Activated CD8-positive, alpha-beta memory T cell treated with anti-CD3 and anti-CD28 coated beads for 24 hours (primary cell): Measurements from ENCODE around the gene KDM8.
A peak's percentile ranks its signal among the peaks of the same experiment; 100 is the strongest.

Experiments
- DNase-seq: peaks from one replicate; pipeline ENCODE4 v3.0.0-alpha.2; 2020

Gene KDM8

DNA sequence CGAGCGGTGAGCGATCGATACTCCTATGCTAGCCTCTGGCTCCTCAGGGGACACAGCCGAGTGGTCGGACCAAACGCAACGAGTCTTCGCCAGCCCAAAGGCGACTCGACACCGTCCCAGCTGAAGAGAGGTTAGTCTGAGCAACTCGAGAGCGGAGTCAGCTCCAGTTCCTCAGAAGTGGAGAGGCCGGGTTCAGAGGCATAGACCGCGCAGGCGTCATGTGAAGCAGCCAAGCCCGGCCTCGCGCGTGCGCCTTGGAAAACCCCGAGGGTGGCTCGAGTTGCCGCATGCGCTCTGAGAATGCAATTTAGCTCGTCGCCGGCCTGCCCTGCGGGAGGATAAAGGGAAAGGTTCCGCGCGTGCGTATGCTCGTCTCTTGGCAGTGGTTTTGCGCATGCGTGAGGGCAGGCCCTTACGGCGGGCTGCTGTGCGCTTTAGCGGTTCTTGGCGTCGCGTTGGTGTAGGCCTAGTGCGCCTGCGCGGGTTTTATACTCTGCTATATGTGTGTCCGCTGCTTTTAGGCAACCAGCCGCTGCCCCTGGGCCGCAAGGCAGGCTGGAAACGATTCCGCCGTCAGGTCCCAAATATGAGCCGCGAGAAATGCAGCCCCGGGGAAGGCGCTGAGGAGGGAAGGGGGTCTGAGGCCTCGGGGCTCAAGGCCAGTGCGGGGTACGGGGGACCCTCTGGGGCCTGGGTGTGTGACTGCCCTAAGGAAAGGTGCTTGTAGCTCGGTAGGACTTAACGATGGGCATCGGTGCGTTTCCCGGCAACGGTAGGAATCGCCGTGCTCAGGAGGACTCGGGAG lies at the start of gene KDM8:
TSS of gene KDM8 (plus strand) at position 20 of the 805 bp plus-strand sequence. CDS start 6,598 bp downstream, outside the sequence.
- peak; percentile 99 for DNase-seq

DNA sequence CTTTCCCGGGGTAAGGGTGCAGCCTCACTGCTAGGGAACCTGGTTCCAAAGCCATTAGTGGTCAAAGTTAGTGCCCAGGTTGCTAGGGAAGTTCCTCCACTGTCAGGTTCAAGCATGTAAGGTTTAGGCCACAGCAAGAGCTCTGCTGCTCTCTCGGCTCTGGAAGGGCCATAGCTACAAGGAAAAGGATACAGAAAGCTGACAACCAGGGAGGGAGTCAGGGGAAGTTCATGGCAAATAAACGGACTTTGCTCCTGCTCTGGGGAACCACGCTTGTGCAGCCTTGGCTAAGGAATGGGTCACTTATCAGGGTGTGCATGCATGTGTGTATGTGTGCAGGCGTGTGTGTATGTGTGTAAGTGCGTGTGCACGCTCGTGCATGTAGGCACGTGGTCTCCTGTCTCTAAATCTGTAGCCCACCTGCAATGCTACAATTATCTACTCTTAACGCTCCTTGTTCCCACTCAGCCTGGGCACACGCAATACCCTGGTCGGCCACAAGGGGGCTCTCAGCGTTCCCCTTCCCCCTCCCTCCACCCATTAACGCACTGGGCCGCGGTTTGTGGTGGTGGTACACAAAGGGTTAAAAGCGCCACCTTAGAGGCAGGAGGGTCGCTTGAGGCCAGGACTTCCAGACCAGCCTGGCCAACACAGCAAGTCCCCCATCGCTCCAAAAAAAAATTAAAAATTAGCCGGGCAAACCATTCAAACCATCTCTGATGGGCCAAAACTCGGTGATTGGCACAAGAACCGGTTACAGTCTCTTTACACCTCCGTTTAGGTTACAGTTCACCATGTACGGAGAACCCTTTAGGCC lies 48.4 kb upstream of the KDM8 start:
- peak; percentile 90 for DNase-seq

DNA sequence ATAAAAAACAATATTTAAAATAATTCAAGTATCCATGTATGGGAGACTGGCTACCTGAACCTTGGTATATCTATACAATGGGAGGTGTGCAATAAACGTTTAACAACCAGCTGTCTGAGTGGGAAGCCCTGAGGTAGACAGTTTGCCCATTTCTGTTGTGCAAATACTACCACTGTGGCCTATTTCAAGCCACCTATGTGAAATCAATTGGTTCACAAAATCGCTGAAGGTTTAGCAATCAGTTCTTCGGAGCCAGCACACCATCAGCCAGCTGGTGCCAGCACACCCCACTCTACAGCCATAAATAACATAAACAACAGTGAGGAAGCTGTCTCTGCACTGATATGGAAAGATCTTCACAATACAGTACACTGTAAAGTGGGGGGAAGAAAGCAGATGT lies 46.7 kb upstream of the KDM8 start:
- DNase-seq: no peak

DNA sequence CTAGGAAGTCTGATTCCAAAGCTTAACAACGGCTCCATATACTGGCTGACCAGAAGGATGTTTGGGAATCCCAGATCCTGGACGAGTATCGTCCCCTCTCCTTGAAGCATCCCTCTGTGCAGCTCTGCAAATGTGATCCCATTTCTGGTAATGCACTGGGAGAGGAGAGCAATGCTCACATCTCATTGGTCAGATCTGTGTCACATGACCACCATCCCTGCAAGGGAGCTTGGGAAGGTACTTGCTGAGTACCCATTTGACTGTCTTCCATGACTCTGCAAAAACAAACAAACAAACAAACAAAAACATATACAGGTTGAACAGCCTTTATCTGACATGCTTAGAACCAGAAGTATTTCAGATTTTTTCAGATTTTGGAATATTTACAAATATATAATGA lies 41.9 kb upstream of the KDM8 start:
- no peak for DNase-seq

DNA sequence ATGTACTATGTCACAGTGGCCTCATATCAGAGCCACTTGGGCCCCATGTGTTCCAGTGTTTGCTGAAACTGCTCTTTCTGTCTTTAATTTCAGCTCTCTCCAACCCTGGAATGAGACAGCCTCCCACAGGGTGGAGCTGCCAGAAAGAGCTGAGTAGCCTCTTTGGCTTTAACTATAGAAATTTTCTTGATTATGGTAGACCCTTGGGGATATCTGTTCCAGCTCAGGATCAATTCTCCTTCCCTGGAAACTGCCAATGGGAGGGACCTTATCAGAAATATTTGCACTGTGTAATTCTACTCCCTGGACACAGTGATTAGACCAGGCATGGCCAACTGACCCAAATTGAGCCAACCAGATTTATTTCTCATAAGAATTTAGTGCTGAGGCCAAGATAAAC lies 39.0 kb upstream of the KDM8 start:
- no peak for DNase-seq

DNA sequence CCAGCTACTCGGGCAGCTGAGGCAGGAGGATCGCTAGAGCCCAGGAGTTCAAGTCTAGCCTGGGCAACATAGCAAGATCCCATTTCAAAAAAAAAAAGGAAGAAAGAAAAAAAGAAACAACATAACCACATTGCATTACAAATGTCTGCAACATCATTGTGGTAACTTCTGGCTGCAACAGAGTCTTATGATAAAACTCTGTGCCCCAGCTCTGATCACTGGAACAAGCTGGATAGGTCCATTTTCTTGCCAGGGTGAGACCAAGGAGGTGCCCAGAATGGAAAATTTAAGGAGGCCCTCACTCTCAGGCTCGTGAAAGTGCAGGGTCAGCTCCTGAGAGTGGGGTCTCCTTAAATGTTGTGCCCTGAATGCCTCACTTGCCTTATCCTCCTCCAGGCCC lies 37.8 kb upstream of the KDM8 start:
- no peak for DNase-seq

DNA sequence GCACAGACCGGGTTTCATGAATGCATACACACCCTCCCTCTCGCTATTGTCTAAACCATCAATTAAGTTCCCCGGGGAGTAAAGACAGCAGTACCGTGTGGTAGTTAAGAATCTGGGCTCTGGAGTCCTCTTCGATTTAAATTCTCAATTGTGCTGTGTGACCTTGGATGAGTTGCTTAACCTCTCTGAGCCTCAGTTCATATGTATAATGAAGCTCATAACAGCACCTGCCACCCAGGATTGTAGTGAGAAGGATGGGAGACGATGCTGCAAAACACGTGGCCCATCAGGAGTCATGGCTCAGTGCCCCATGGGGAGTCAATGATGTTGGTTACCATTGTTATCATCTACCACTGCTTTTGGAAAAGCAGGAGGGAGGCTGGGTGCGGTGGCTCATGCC lies 34.5 kb upstream of the KDM8 start:
- DNase-seq: no peak

DNA sequence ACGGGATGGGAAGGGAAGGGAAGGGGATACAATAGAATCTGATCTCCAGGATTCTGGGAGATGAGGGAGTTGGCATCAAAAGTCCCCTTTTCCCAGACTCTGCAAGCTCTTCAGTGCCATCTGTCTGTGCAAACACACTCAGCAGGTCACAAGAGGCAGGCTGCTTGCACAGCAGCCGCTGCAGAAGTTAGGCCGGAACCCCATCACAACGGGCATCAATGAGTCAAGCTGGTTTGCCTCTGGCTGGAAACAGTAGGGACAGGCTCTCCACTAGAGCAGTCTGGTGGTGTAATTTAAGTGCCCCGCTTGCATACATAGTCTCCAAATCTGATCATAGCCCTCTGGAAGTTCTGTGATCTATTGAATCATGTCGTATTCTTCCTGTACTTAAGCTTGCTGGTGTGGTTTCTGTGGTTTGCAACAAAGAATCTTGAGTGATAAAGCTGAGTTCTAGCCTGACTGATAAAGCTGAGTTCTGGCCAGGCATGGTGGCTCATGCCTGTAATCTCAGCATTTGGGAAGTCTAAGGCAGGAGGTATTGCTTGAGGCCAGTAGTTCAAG lies 33.7 kb upstream of the KDM8 start:
- peak; percentile 77 for DNase-seq

DNA sequence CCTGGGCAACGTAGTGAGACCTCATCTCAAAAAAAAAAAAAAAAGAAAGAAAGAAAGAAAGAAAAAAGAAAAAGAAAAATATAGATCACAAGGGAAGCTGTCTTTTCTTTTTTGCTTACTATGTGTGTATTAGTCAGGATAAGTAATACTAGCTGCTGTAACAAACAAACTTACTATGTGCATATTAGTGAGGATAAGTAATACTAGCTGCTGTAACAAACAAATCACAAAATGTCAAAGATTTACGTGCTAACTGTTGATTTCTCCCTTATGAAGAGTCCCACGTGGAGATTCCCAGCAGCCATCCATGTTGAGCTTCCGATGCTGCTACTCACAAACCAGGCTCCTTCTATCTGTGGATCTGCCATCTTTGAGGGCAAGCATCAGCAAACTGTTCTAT lies 31.7 kb upstream of the KDM8 start:
- DNase-seq: no peak

DNA sequence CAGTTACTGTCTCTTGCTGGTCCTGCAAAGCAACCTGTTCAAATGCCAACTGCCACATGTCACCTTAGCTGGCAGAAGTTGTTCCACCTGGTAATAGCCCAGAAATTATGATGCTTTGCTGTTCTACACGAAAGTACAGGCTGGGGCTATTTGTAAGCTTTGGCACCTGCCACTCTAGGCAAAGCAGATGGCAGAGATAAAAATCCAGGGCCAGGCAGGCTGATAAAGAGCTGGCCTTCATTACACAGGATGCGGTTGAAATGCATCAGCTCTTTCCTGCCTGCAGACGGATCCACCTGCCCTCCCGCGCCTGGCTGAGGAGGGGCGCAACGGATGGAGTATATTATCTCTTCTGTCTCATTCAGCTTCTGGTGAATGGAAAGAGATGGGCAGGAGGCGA lies 29.3 kb upstream of the KDM8 start:
- peak; percentile 71 for DNase-seq

DNA sequence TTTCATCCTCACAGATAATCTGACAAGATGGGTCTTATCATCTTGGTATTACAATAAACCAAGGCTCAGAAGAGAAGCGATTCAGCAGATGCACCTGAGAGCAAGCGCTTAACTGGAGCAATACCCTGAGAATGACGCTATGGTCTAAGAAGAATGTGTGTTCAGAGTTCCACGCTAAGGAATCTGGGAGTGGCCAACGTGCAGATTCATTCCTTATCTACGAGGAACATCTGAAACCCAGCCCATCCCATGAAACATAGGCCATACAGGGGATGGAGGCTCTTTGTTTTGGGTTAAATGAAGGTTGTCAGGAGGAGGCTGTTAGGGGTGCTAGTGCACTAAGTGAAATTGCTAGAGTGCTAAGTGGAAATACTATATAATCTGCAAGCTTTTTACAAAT lies 28.5 kb upstream of the KDM8 start:
- no peak for DNase-seq

DNA sequence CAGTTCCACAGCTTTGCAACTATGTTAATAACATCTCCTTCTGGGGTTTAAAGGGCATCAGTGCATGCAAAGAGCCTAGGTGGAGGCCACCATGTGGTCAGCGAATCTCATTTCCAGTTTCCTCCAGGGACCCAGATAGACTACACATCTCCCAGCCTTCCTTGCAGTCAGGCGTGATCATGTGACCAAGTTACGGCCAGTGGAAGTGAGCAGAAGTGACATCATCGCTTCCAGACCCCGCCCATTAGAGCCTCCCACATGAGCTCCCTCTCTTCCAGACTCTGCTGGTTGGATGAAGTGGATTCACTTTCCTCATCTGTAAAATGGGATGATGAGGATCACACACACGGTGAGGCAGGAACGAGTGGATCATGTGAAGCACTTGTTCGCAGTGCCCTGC lies 27.4 kb upstream of the KDM8 start:
- no peak for DNase-seq

DNA sequence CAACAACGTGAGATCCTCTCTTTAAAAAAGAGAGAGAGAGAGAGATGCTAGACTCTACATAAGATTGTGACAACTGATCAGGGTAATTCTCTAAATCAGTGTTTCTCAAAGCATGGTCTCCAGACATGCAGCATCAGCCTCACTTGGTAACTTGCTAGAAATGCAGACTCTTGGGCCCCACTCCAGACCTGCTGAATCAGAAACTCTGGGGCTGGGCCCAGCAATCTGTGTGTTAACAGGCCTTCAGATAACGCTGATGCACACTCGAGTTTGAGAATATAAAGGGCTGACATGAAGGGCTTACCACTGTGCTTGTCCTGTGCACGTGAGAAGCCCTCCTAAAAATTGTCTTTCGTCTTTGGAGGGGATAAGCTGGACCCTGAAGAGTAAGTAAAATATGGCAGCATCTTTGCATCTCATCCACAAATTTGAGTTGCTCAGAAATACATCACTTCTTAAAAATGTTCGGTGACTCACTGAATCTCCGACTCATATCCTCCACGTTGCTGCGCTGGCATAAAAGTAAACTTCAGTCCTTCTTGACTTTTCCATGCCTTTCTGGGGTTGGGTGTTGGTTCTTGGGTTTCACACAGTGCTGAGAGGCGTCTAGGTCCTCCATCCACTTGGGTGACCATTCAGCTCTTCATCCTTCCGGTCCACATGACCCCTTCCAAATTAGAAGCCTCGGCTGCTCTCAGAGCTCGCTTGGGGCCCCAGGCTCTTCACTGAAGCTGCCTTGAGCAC lies 26.1 kb upstream of the KDM8 start:
- no peak for DNase-seq

DNA sequence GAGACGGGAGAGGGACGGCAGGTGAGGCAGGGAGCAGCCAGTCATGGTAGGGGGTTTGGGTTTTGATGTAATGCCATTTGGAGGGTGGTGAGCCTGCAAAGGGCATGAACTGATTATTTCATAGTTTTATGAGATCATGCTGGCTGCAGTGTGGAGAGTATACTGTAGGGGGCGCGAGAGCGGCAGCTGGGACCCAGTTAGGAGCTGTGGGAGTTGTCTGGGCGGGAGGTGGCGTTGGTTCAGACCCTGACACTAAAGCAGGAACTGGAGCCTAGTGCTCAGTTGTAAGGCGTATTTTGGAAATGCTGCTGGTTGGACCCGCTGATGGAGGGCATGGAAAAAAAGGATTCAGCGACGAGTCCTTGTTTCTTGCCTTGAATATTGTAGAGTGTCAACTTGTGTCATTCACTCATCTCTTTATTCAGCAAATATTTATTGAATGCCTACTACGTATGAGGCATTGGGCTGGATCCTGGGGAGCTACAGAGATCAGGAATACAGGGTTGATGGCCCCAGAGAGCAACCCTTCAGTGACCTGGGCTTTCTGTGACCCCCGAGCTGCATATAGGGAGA lies 23.7 kb upstream of the KDM8 start:
- peak; percentile 93 for DNase-seq

DNA sequence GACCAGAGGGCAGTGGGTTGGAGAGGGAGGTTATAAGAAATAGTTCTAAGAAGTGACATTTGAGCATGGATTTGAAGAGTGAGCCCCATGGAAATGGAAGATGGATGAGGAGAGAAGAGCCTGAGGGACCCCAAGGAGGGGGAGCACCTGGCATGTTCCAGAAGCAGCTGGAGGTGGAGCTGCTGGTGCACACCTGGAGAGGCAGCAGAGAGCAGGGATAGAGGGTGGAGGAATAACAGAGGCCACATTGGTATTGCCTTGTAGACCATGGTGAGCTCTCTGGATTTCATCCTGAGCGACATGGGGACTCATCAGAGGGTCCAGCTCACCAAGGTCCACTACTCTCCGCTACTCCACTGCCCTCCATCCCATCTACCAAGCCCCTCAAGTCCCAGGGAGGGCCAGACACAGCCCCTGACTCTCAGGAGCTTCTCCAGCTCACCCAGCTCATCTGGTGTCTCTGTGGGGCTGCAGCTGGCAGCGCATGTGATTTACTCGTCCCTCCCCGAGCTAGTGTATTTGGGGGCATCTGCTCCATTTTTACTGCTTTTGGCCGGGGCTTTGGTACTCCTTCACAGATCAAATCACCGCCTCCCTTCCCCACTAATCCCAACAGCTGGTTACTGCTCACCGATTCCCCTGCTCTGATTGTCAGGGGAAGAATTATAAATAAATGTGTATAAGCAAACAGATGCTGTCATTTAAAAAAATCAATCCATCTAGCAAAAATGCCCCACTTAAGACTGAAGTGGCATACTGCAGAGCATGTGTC lies 22.1 kb upstream of the KDM8 start:
- DNase-seq: no peak

DNA sequence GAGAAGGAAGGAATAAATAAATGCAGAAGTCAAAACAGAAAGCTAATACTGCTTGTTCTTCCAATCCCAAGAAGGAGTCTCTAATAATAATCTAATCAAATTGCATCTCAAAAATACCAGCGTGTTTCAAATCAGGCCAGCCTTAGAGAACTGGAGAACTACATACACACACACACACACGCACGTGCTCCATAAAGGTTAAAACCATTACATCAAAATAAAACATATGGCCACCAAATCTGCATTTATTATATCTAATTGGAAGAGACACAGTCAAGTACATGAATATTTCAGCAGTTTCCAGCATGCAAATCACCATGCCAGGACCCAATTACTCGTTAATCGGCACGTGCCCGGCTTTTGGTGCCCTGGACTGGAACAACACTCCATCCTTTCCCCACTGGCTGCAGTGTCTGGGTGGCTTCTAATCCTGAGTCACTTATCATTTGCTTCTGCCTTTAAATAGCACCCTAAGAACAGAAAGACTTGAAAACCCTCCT lies 20.4 kb upstream of the KDM8 start:
- DNase-seq: no peak

DNA sequence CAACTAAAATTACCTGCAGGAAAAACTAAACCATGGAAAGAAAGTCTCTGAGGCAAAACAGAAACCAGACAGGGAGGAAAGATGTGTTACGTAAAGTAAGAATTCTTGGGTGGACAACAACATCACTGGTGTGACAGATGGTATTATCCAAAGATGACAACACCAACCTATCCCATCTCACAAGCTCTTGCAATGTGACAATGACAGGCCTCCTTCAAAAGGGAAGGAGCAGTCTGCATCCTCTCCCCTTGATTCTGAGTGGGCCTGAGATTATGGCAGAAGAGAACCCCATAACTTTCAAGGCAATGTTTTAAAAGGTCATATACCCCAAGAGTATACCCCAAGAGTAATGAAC lies 17.6 kb upstream of the KDM8 start:
- no peak for DNase-seq

DNA sequence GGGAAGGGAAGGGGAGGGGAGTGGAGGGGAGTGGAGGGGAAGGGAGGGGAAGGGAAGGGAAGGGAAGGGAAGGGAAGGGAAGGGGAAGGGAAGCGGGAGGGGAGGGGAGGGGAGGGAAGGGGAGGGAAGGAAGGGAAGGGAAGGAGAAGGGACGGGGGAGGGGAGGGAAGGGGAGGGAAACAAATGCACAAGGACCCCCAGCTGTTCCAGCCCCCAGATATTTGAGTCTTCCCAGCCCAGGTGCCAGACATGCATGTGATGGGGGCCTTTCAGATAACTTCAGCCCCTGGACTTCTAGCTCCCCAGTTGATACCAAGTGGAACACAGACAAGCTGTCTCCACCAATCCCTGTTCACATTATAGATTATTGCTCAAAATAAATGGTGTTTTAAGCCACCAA lies 14.7 kb upstream of the KDM8 start:
- no peak for DNase-seq

DNA sequence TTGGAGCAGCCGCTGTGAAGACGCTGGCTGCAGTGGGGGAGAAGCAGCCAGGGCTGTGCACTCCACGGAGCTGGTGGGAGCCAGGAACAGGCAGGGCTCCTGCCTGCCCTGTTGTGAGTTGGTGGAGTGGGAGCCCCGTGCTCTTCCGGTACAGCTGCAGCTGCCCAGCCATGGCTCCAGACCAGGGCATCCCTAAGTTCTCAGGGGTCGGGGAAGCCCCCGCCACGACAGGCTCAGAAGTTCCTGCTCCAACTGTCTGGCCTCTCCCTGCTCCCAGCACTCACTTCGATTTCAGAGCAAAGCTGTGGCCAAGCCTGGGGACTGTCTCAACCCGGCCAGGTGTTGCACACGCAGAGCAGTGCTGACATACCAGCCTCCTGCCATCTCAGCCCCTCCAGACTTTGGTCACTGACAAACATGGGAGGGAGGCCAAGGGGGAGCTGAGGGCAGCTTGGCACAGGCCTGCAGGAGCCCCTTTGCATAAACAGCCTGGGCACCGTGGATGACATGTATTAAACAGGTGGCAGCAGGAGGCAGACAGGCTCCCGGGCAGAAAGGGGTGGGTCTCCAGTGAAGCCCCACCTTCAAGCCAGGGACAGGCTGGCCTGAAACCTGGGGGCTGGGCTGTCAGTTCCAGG lies 13.9 kb upstream of the KDM8 start:
- no peak for DNase-seq

DNA sequence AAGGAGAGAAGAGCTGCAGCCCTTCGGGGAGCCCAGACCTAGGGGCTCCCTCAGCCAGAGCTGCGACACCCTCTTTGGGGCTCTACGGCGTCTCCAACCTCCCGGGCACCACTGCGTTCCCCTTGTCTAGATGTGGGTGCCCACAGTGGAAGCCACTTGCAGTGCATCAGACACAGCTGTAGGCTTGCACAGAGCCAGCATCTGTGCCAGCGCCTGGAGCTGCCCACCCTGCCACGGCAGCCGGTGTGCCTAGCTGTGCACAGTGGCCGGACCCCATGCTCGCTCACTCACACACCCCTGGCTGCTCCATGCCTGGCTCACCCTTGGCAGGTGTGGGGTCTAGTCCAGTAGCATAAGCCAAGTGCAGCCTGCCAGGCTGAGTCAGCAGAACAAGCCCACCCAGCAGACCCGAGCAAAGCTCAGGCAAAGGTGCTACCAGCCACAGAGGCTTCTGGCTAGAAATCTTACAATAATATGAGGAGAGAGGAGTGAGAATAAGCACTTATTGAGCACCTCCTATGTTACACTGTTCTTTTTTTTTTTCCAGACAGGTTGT lies 12.9 kb upstream of the KDM8 start:
- no peak for DNase-seq

DNA sequence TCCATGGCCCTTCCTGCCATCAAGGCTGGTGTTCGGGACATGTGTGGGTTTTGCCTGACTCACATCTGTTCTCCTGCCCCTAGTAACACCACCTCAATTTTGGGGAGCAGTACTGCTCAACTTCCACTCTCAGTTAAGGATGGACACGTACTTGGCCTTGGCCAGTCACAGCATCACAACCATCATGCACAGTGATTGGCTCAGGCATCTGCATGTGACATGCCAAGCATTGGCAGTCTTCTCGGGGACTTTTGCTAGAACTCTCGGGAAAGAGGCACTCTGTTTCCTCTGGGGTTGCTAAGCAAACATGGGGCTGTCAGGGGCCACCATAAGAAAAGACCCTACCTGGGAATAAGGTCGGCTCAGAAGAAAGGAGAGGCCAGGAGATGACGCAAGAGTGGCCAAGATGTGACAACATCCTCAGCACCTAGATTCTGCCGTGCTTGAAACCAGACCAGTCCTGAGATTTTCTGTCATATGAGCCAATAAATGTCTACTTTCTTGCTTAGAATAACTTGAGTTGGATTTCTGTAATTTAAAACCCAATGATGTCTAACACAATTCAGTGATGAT lies 11.9 kb upstream of the KDM8 start:
- DNase-seq: no peak
